ENCODE results near the gene NLRP1.

The NLRP1 gene

GRCh38 chr17:5584383-5585286, at the start of gene NLRP1:
Gene NLRP1 (minus strand): TSS chr17:5584509. CDS start chr17:5583957, 552 bp downstream.
- CTCF ChIA-PET, result interaction anchor here (0.9 to 3.2 kb wide), 7 partner anchors 17 to 858 kb away, joined by 3 to 57 read pairs (median 4); partner anchors contain the start of gene AIPL1
- TF ChIP-seq, protein P1, sequence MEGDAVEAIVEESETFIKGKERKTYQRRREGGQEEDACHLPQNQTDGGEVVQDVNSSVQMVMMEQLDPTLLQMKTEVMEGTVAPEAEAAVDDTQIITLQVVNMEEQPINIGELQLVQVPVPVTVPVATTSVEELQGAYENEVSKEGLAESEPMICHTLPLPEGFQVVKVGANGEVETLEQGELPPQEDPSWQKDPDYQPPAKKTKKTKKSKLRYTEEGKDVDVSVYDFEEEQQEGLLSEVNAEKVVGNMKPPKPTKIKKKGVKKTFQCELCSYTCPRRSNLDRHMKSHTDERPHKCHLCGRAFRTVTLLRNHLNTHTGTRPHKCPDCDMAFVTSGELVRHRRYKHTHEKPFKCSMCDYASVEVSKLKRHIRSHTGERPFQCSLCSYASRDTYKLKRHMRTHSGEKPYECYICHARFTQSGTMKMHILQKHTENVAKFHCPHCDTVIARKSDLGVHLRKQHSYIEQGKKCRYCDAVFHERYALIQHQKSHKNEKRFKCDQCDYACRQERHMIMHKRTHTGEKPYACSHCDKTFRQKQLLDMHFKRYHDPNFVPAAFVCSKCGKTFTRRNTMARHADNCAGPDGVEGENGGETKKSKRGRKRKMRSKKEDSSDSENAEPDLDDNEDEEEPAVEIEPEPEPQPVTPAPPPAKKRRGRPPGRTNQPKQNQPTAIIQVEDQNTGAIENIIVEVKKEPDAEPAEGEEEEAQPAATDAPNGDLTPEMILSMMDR (IDR thresholded peaks at IDR 0.05; ENCODE audit: insufficient read depth, low read length, missing control alignments), result no peak
- peak within 1 kb of the TSS; percentile 65 for H3K4me3 ChIP-seq (ENCODE audit: low read depth, low read length)
- DNase-seq (ENCODE audit: low read depth, low spot score), result peak; percentile 79
- POLR2A ChIA-PET, result interaction anchor here (0.8 to 1.8 kb wide), 3 partner anchors 29 to 84 kb away, joined by 3 to 9 read pairs (median 3); a partner anchor contains a TSS

DNA sequence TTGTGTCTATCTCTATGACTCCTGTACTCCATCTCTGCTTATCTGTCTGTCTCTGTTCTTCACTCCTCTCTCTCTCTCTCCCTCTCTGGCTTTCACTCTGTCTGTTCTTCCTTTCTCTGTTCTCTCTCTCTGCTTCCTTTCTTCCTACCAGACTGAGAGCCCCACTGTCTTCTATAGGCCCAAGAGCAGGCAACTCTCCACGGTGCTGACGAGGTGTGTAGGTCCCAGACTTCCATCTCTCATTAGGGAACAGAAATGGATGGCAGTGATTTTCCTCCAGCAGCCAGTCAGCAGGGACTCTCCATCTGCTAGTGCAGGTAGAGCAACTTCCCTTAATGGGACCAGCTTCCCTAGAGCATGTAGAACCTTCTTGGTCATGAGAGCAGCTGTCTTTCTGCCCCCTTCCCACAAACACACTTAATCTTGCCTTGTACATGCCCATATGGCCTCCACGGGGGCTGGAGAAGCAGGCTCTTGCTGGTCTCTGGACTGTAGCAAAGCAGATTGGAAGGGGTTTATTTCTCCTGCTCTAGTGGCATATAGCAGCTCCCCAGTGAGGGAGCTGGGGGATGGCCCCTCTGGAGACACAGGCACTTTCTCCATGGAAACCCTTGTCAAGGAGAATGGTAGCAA, 47.8 kb upstream of the NLRP1 start:
- no peak for DNase-seq (ENCODE audit: low read depth, low spot score)
- ChIA-PET POLR2A (no interaction called here), CTCF (no interaction called here)
- TF ChIP-seq, protein P1 (IDR thresholded peaks at IDR 0.05; ENCODE audit: insufficient read depth, low read length, missing control alignments), result no peak
- H3K4me3 ChIP-seq (ENCODE audit: low read depth, low read length), result no peak overlapping the region

GRCh38 chr17:5630434-5630833, 46.1 kb upstream of the NLRP1 start:
- peak; percentile 36 for DNase-seq (ENCODE audit: low read depth, low spot score)
- no peak overlapping the region for H3K4me3 ChIP-seq (ENCODE audit: low read depth, low read length)
- TF ChIP-seq, protein P1 (IDR thresholded peaks at IDR 0.05; ENCODE audit: insufficient read depth, low read length, missing control alignments), result no peak
- ChIA-PET POLR2A (no interaction called here), CTCF (no interaction called here)

GRCh38 chr17:5629128-5629527, 44.8 kb upstream of the NLRP1 start:
- CTCF ChIA-PET, result interaction anchor here (0.9 to 1.0 kb wide), 2 partner anchors 35 to 37 kb away, joined by 3 to 4 read pairs; no protein-coding TSS in a partner anchor
- TF ChIP-seq, protein P1 (IDR thresholded peaks at IDR 0.05; ENCODE audit: insufficient read depth, low read length, missing control alignments), result no peak
- H3K4me3 ChIP-seq (ENCODE audit: low read depth, low read length), result no peak overlapping the region
- POLR2A ChIA-PET, result no interaction called here
- DNase-seq (ENCODE audit: low read depth, low spot score), result no peak

DNA sequence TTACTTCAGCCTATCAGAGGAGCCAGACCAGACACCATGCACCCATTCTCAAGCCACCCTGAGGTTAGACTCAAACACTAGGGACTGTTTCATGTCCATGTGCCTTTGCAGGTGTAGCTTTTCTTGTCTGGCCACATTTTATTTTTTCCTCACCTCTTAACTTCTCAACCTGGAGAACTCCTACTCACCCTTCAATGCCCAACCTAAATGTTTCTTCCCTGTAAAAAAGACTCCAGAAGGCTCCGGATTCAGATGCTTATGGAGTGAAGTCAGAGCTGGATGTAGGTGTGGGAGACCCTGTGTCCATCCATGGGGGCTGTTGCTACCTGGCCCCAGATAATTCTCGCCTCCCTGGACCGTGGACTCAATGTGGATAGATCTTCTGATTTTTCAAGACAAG, 44.0 kb upstream of the NLRP1 start:
- POLR2A ChIA-PET, result interaction anchor here (1.0 kb wide), 1 partner anchor 77 kb away, joined by 3 read pairs; no protein-coding TSS in a partner anchor
- DNase-seq (ENCODE audit: low read depth, low spot score), result no peak
- TF ChIP-seq, protein P1 (IDR thresholded peaks at IDR 0.05; ENCODE audit: insufficient read depth, low read length, missing control alignments), result no peak
- no peak overlapping the region for H3K4me3 ChIP-seq (ENCODE audit: low read depth, low read length)
- CTCF ChIA-PET, result no interaction called here

- no peak for DNase-seq (ENCODE audit: low read depth, low spot score)
These were observed 39.9 kb upstream of the NLRP1 start for GRCh38 chr17:5624211-5624610.

More at GRCh38 chr17:5624211-5624610, 39.9 kb upstream of the NLRP1 start:
- POLR2A ChIA-PET, result no interaction called here
- CTCF ChIA-PET, result no interaction called here
- TF ChIP-seq, protein P1 (IDR thresholded peaks at IDR 0.05; ENCODE audit: insufficient read depth, low read length, missing control alignments), result no peak
- H3K4me3 ChIP-seq (ENCODE audit: low read depth, low read length), result no peak overlapping the region

Measured in AG04449 (cell line).